ENCODE data around the gene DLGAP1. TPM values are rescaled to one million over a fixed set of nuclear protein-coding genes. Genes with fewer than 3 reads are reported as not detected.

DLGAP1 gene
- total RNA-seq, 1 donor from 2014 or later: 7.7 TPM

DNA sequence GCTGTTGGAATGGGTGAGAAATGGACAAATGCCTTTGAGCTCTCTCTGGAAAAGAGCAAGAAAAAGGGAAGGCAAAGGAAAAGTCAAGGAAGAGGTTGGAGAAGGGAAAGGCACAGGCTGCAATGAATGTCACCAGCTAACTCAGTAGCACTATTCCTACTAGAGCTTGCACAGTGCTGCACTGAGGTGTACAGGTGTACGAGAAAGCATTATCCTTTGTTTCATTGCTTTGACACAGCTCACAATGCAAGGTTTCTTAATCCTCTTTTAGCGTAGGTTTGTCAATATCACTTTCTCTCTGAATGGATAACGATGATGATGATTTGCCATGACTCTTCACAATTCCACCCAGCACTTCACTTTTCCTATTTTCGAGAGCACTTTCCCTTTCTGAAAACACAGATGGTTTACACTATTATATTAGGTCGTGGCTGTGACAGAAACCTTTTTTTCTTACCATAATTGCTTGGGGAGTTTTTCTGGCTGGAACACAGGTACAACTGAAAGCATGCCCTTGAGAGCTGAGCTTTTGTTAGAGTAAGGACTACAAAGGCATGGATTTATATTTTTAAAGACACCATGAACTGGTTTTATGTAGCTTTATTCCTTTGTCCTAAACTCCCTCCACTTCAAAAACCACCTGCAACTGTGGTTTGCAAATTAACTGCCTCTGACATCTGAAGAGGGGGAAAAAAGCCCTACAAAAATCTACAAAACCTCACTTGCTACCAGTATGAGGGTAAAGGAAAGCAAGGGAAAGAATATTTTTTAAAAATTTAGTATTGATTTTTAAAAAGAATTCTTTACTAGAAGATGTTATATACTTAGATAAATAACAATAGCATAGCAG, 739.7 kb downstream of the DLGAP1 start:
- Mint-ChIP-seq H3K4me1 (ENCODE audit: low read depth) (peaks cover 12% of the 10 kb centered on the region), H3K36me3 (ENCODE audit: low read depth) (peaks cover 1% of the 10 kb centered on the region), H3K27ac (ENCODE audit: unreplicated experiment) (no peak overlapping the region), H3K4me3 (ENCODE audit: unreplicated experiment) (no peak overlapping the region), H3K9me3 (ENCODE audit: low read depth) (no peaks in the 10 kb centered on the region), H3K27me3 (ENCODE audit: low read depth) (no peaks in the 10 kb centered on the region)
- TF ChIP-seq, protein P1, sequence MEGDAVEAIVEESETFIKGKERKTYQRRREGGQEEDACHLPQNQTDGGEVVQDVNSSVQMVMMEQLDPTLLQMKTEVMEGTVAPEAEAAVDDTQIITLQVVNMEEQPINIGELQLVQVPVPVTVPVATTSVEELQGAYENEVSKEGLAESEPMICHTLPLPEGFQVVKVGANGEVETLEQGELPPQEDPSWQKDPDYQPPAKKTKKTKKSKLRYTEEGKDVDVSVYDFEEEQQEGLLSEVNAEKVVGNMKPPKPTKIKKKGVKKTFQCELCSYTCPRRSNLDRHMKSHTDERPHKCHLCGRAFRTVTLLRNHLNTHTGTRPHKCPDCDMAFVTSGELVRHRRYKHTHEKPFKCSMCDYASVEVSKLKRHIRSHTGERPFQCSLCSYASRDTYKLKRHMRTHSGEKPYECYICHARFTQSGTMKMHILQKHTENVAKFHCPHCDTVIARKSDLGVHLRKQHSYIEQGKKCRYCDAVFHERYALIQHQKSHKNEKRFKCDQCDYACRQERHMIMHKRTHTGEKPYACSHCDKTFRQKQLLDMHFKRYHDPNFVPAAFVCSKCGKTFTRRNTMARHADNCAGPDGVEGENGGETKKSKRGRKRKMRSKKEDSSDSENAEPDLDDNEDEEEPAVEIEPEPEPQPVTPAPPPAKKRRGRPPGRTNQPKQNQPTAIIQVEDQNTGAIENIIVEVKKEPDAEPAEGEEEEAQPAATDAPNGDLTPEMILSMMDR (IDR thresholded peaks at IDR 0.05): no peak
- no peak for DNase-seq (ENCODE audit: low spot score)

DNA sequence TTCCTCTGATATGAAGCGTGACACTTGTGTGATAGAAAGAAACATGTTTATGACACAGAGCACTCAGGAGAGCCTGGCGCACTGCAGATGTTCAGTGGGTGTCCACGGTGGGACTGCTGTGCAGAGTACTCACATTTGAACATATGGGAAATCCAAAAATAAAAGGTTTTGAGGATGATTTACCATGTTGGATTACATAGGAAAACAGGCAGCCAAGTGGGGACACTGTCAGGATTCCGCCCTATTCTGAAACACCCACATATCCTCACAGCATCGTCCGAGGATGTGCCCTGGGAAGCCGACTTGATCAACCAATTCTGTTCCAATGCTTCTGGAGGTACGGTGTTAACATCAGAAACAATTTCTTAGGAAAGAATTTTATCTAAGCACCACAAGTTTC, 741.4 kb downstream of the DLGAP1 start:
- Mint-ChIP-seq H3K4me1 (ENCODE audit: low read depth) (peaks cover 13% of the 10 kb centered on the region), H3K9me3 (ENCODE audit: low read depth) (no peaks in the 10 kb centered on the region), H3K36me3 (ENCODE audit: low read depth) (peaks cover 1% of the 10 kb centered on the region), H3K27ac (ENCODE audit: unreplicated experiment) (no peak overlapping the region), H3K4me3 (ENCODE audit: unreplicated experiment) (no peak overlapping the region), H3K27me3 (ENCODE audit: low read depth) (no peaks in the 10 kb centered on the region)
- TF ChIP-seq, protein P1 (IDR thresholded peaks at IDR 0.05): no peak
- DNase-seq (ENCODE audit: low spot score): no peak

DNA sequence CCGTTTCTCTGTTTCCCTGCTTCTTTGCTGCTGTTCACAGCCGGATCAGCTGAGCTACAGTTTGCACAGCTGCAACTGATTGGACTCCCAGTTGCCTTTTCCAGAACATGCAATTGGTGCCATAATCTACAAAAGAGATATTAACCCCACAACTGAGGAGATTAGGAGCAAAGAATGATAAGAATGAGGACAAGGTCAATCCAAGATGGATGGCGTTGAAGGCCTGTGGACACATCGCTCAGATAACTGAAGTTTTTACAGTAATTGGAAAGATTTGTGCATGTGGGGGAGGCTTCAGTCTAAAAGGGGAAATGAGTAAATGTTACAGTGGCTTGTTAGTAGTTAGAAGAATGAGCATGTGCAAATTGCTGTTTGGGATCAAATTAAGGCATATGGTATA, 741.9 kb downstream of the DLGAP1 start:
- Mint-ChIP-seq H3K4me1 (ENCODE audit: low read depth) (peaks cover 13% of the 10 kb centered on the region), H3K4me3 (ENCODE audit: unreplicated experiment) (no peak overlapping the region), H3K27me3 (ENCODE audit: low read depth) (no peaks in the 10 kb centered on the region), H3K9me3 (ENCODE audit: low read depth) (no peaks in the 10 kb centered on the region), H3K27ac (ENCODE audit: unreplicated experiment) (no peak overlapping the region), H3K36me3 (ENCODE audit: low read depth) (no peaks in the 10 kb centered on the region)
- TF ChIP-seq, protein P1 (IDR thresholded peaks at IDR 0.05): no peak
- no peak for DNase-seq (ENCODE audit: low spot score)

DNA sequence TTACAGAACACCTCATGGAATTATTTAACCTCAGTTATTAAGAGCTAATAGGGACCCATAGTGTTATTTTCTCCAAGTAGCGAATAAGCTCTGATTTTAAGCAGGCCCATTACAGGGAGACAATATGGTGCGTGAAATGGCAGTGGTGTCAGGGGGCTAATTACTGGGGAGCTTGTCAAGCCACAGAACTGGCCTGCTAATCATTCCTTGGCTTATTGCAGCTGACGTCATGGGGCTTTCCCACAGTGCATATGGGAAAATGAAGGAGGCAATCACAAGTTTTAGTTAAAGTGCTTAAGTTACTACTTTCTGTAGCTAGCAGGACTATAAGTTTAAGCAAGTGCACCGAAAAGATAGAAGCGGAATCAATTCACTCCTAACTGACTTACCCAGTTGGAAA, 742.6 kb downstream of the DLGAP1 start:
- TF ChIP-seq, protein P1 (IDR thresholded peaks at IDR 0.05): no peak
- Mint-ChIP-seq H3K4me3 (ENCODE audit: unreplicated experiment) (no peak overlapping the region), H3K27ac (ENCODE audit: unreplicated experiment) (no peak overlapping the region), H3K4me1 (ENCODE audit: low read depth) (peaks cover 13% of the 10 kb centered on the region), H3K36me3 (ENCODE audit: low read depth) (no peaks in the 10 kb centered on the region), H3K9me3 (ENCODE audit: low read depth) (no peaks in the 10 kb centered on the region), H3K27me3 (ENCODE audit: low read depth) (no peaks in the 10 kb centered on the region)
- no peak for DNase-seq (ENCODE audit: low spot score)

DNA sequence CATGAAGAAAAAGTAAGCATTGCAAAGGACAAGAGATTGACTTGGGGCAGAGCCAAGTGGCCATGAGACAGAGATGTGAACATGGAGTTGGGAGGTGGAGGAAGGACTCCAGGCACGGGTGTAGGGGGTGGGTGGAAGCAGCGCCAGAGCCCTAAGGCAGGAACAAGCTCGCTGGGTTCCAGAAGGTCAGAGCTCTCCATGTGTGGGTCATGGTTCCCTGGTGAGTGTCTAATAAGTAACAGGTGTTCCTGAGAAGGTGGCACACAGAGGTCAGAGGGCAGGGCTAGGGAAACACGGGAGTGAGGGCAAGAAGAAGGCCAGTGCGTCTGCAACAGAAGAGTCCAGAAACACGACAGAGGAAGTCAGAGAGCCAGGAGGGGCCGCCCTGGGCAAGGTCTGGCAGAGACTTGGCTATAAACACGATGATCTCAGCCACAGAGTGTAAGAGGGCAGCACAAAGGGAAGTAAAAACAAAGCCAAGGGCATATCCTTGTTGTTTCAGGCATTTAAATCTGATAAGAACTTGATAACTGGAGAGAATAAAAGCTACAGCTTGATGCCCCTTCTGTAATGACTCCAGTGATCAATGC, 744.3 kb downstream of the DLGAP1 start:
- Mint-ChIP-seq H3K27me3 (ENCODE audit: low read depth) (no peaks in the 10 kb centered on the region), H3K36me3 (ENCODE audit: low read depth) (no peaks in the 10 kb centered on the region), H3K9me3 (ENCODE audit: low read depth) (no peaks in the 10 kb centered on the region), H3K27ac (ENCODE audit: unreplicated experiment) (no peak overlapping the region), H3K4me1 (ENCODE audit: low read depth) (peaks cover 13% of the 10 kb centered on the region), H3K4me3 (ENCODE audit: unreplicated experiment) (no peak overlapping the region)
- no peak for DNase-seq (ENCODE audit: low spot score)
- TF ChIP-seq, protein P1 (IDR thresholded peaks at IDR 0.05): peak; percentile 11
